Glomerular visceral epithelial cell (primary cell): Measurements from ENCODE around the gene ADD3.

Source experiments
- DNase-seq: peaks from one replicate; pipeline ENCODE4 v3.0.0-alpha.2; 2016; ENCODE audit errors: extremely low spot score

ADD3 gene

DNA sequence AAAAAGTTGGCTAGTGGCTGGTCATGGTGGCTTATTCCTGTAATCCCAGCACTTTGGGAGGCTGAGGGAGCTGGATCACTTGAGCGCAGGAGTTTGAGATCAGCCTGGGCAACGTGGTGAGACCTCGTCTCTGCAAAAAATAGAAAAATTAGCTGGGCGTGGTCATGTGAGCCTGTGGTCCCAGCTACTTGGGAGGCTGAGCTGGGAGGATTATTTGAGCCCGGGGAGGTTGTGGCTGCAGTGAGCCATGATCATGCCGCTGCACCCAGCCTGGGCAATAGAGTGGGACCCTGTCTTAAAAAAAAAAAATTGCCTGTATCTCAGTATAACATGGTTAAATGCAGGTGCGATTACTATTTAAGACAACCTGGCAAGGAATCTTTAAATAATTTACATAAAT, 61.0 kb downstream of the ADD3 start:
- DNase-seq = no peak

DNA sequence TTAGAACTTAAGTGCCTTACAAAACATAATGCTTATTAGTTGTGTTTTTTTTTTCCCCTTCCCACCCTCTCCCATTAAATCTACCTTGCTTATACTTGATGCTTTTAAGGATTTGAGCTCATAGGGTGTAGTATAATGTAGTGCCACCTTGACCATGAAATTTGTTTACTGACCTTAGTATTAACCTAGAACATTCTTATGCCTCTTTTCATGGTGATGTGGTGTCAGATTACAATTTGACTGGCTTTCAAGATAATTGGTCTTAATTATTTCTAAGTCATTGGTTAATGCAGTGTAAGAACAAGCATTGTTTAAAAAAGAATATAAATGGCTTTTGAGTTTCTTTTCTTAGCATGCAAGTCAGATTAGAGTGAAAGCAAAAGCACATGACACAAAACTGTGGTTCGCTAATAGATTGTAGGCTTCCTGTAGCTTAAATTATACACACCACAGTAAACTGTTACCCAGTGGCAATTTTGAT, 61.8 kb downstream of the ADD3 start:
- DNase-seq = no peak

DNA sequence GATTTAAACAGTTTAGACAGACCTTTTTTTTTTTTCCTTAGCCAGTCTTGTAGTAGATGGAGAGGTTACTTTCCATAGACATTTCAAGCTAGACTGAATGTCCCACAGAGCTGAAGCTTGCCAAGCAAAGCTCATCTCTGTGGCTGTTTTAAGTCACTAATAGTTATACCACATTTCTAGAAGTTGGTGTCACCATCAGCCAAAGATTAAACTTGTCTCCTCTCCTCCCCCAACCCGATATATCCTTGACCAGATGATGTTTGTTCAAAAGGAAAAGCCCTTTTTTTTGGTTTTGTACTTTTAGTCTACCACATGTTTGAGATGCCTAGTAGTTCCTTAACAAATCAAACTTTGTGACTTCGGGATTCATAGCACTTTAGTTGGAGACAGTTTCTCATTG, 66.1 kb downstream of the ADD3 start:
- DNase-seq = no peak

DNA sequence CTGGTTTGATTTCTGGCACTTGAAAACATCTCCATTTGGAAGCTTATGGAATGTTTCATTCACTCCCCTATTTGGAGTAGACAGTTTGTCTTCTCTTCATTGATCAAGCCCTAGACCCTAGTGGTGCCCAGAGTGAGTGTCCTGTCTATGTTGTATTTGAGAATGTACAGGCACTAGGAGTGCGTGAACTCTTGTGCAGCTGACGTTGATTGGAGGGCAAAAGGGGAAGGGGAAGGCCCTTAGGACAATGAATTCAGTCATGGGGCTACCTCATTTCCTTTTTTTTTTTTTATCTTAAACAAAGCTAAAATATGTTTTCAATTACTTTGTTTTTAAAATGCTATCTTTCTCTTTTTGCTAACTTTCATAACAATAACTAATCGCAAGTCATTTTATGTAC, 66.5 kb downstream of the ADD3 start:
- no peak for DNase-seq

DNA sequence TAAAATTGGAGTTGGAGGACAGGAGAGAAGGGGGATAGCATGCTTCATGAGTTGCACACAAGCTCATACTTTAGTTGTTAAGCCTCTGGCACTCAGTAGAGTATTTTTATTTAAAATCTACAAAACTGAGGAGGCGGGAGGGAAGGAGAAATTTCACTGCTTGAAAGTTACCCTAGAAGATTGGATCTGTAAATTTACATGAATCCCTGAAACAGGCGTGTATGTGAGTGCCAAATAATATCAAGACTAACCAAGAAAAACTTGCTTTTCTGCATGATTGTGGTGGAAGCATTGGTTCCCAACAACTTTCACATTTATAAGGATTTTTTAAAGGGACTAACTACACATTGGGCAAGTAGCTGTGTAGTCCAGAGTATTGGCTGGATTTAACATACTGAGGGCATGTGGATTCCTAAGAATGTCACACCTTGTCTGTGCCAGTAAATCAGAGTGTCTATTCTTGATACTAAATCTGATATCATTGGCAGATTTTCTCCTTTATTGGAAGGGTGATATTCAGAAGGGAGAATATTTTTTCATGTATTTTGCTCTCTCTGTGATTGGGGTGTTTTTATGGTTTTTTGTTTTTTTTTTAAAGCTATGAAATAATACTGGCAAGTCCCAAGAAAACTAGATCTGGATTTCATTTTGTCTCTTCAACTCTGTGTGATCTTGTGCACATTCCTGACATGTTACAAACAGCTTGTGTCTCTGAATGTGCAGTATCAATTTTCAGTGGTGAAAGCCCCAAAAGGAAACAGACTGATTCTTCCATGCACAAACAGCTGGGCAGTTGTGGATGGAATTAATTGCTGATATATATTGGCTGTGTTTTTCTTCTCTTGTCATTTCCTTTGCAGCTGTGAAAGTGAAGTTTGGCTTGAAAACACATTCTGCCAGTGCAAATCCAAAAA, 67.2 kb downstream of the ADD3 start:
- DNase-seq = peak; percentile 56

DNA sequence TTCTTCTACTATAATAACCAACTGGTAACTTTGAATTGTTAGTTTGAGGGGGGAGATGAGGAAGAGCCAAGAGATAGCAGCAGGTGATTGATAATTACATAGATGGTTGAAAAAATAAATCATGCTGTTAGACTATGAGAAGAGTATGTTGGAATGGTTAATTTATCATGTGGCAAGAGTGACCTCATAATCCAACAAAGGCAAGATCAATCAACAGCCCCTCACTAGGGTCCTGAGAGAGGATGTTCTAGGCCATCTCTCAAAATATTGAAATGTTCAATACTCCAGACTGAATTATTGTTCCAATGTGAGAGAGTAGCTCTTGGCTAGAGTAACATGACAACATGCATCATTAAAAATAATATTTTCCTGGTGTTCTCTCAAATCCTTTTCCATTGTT, 67.9 kb downstream of the ADD3 start:
- DNase-seq = no peak

DNA sequence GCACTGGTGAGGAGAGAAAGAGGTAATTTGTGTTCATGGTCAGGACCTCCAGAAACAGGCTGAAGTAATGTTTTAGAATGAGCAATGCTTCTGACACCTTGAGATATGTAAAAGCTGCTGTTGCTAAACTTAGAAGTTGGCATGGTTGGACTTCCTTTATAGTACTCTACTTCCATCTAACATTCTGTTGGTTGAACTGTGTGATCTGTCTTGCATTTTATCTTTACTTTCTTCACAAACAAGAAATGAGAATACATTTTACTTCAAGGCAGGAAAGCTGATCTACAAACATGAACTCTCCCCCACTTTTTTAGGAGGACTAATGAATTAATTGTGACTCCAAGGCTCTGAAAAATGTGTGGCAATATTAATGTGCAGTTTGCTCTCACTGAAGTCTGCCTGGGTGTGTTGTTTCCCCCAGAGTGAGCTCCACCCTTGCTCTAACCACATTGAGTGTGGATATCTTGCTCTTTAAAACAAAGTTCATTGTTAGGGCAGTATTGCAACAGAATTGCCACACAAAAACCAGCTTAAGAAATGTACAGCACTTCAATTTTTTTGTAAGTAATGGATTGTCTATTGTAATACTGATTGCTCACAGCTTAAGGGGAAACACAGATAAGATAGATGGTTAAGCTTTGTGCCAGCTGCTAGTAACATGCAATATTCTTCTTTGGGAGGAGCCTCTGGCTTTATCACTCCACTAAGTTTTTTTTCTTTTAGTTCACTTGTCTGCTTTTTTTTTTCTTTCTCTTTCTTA, 69.0 kb downstream of the ADD3 start:
- DNase-seq = peak; percentile 65

DNA sequence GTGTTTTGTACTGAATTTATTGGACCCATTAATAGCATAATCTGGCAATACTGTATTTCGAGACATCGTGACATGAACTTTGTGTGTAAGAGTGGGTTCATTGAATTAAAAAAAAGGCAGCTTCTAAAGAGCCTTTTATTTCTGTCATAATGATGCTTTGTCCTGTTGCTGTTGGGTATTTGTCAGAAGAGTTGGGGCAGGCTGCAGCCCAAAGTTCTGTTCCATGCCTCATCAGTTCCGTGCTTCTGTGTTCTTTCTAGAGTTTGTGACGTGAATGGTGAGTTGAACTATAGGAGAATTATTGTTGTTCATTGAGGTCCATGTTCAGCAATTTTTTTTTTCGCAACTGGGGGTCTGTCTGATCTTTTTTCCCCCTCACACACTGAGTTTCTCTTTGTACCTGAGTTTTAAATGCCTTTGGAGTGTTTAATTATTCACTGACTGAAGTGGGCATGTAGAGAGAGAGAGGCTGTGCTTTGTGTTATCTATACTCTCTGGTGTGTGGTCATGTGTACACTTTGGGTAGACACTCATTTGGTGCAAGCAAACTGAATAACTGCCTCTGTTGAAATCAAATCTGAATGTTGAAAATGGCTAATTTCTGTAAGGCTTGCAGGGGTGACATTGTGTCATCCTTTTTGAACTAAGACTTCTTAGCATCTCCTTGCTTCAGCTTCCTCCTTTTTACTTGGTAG, 69.8 kb downstream of the ADD3 start:
- no peak for DNase-seq

DNA sequence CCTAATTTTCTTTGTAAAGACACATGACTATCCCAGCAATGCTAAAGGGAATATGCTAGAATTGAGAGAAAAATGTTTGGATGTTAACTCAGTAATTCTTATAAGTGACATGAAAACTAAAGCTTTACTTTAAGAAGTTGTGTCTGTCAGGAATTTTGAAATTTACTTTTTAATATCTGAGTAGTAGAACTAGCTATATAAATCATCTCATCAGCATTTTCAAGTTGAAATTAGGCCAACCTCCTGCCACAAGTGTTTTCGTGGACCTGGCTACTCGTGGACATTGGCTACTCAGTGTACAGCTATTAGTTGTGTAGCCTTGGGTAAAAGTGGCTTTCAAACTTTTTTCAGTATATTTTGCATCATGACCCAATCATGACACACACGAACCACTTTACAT, 70.5 kb downstream of the ADD3 start:
- no peak for DNase-seq

DNA sequence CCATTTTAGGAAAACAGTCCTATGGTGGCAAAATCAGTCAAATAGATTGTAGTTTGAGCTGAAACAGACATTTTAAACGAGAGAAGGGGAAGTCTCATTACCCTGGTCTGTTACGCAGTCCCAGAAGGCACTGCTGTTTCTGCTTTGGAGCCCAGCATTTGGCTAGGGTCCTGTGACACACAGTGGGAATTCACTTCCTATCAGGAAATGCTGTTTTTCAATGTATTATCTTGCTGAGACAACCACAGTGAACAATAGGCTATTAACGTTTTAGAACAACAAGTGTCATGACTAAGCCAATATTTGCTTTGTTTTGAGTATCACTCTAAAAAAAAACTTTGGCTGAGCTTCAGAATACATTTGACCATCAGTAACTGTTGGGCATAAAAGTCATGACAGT, 74.1 kb downstream of the ADD3 start:
- DNase-seq = no peak

DNA sequence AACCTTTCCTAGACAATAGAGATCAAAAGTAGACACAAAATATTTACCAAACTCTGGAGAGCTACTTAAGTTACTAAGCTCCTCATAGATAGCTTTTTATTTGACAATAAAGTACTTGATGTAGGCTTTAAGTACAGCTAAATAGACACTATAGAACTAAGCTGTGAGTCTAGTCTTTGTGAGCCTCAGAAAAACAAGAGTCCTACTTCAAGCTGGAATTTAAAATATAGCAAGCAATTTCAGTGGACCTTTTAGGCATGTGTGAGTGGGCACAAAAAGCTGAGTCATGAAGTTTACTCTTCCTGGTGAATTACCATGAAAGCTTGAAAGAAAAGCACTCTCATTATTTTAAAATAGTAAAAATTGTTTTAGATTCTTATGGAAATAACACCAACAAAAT, 76.1 kb downstream of the ADD3 start:
- peak; percentile 27 for DNase-seq

DNA sequence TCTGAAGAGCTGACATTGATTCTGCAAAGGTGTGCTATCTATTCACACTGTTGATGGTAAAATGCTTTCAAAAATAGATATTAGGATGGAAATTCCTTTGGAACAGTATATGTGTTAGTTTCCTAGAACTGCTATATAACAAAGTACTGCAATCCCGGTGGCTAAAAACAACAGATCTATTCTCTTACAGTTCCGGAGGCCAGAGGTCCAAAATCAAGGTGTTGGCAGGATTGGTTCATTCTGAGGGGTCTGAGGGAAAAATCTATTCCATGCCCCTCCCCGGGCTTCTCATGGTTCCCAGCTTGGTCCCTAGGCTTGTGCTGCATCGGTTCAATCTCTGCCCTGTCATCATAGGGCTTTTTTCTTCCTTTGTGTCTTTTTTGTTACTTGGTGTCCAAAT, 79.9 kb downstream of the ADD3 start:
- no peak for DNase-seq

DNA sequence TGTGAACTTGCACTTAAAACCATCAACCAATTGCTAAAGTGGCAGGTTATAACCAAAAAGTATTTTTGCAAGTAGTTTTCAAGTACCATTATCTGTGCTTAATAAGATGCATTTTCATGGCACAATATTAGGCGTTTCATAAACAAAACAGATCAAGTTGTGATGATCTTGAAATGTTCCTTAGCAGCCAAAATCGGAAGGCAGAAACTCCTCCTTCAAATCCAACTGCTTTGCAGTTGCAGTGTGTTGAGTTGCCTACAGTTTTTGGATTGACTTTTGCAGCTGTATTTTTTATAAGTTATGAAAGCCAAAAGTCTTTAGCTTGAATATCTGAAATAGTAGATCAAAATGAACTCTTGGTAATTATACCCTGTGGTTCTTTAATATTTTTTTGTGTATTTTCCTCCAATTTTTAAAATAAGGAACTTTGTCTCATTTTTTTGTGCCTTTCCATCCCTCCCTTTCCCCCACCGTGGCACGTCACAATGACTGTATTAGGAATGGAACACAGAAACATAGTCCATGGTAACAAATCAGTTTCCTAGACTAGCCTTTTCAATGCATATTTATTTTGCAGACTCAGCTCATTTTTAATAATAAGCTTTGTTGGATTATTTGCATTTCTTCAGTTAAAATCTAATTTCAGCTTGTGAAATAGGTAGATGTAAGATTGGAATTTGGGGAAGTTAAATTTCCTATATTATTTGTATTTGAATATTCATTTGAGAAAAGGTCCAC, 80.8 kb downstream of the ADD3 start:
- no peak for DNase-seq

DNA sequence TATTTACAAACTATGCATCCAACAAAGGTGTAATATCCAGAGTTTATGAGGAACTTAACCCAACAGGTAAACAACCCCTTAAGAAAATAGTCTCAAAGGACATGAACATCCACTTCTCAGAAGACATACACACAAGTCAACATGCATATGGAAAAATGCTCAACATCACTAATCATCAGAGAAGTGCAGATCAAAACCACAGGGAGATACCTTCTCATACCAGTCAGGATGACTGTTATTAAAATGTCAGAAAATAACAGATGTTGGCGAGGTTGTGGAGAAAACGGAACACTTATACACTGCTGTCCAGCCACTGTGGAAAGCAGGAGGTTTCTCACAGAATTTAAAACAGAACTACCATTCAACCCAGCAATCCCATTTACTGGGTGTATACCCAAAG, 84.0 kb downstream of the ADD3 start:
- DNase-seq = no peak

DNA sequence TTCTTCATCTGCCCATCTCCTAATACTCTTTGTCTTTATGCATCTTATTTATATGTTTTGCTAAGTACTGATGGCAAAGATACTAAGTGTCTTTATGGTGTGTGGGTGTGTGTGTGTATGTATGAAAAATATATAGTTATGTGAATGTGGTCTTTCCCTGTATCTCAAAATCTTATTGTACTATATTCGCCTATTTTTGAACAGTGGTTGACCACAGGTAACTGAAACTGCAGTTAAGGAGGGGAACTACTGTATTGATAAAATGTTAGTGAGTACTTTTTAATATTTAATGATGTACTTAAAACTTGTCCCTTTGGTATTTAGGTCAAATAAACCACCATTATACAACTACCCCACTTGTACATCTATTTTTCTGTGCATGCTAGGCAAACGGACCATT, 85.9 kb downstream of the ADD3 start:
- no peak for DNase-seq

DNA sequence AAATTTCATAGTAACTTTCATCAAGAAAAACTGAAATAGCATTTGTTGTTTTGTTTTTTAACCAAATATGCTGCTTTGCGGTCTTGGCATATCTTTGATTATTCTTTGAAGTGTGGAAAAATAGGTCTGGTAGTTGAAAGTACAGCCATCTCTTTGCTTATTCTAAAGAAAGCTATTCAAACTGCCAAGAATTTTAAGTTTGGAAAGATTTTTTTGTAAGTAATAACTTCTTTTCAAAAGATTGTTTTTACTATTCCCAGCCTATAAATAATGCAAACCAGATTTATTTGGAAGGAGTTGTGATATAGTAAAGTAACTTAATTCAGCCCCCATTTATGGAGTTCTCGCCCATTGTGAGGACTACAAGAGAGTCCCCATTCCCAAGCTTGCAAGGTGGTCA, 87.0 kb downstream of the ADD3 start:
- no peak for DNase-seq

DNA sequence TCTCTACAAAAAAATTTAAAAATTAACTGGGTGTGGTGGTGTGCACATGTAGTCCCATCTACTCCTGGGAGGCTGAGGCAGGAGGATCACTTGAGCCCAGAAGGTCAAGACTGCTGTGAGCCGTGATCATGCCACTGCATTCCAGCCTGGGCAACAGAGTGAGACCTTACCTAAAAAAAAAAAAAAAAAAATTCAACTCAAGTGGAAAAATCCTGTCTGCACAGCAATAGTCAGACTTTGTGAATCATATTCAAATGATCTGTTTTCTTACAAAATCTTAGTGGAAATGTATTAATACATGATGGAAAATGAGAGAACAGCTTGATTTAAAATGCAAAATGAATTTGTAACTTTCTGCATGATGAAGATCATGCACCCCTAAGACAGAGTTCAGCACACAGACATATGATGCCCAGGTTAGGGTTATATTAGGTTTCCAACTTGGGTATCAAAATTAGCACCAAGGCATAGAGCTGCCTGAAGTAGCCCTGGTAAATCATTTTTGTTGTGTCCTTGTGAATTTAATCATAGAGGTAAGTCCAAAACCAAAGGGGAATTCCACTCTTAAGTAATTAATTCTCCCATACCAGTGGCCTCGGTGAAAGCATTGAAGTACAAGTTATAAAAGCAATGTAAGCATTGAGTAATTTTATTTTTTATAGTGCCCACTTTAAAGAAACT, 93.8 kb downstream of the ADD3 start:
- peak; percentile 26 for DNase-seq

DNA sequence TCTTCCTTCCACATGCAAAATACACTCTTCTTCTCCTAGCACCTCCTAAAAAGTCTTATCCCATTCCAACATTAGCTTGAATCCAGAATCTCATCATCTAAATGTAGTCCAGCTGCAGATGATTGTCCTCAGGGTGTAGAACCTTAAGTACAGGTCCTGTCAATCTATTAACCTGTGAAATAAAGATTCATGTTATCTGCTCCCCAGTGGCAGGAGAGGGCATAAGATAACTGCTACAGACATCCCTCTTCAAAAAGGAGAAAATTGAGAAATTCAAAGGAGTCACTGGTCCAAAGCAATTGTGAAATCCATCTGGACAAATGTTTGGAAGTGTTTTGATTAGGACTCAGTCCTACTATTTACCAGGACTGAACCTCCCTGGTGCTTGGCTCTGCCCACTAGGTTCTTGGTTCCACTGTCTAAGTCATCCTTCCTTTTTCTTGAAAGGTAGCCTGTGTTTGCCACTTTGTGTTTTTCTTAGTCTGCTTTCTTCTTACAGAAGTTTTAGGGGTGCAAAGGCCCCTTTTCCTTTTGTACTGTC, 96.2 kb downstream of the ADD3 start:
- no peak for DNase-seq

DNA sequence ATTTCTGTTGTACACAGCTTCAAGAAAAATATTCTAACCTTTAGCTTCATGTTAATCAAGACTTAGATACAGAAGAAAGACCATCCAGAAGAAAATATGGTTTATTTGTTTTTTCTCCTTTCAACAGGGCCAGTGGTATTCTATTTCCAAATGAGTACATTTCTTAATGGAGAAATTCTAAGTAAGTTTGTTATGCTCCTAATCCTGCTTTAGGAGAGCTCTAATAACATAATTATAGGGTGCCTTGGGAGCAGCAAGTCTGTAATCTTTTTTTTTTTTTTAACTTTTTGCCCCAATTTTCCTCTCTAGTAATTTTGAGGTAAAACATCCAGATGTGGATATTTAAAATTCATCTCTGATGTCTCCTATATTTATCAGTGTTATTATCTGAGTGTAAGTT, 98.1 kb downstream of the ADD3 start:
- no peak for DNase-seq

DNA sequence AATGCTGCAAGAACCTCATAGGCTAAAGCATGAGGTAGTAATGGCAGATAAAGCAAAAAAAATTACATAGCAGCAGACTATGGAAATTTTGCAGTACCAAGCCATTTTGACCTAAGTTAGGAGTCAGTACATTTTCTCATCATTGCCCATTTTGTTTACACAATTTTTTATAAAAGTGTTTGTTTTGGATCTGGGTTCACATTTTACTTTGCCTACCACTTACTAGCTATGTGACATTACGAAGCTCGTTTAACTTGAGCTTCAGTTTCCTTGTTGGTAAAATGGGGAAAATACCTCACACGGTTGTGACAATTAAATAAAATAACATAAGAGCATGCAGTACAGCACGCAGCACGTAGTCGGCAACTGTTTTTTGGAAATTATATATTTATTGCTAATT, 99.6 kb downstream of the ADD3 start:
- DNase-seq = no peak

DNA sequence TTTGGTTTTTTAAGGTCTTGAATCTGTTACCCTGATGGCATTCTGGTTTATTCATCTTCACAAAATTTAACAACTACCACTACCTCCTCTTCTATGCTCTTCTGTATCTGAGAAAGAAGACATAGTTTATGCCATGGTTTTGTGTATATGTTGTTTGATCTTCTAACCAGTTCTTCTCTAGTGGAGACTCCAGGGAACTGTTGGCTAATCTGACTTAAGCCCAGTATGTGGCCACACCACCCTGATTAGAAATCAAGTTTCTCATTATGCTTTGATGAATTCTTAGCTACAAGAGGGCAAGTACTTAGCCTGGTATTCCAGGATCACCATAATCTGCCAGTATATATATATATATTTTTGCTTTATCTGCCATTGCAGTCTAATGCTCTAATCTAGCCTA, 100.1 kb downstream of the ADD3 start:
- DNase-seq = no peak
